Left colon (tissue), 2 donors: ENCODE data around the gene CDC42BPB. TPM values are rescaled to one million over a fixed set of nuclear protein-coding genes. Genes with fewer than 3 reads are reported as not detected.
A peak's percentile ranks its signal among the peaks of the same experiment; 100 is the strongest.

Experiments
- ATAC-seq: fragments of 200-7000 bp; cut with Tn5 transposase; one replicate; pipeline ENCODE4 v1.9.1; 2020; ENCODE audit warnings: mild to moderate bottlenecking, moderate library complexity
- DNase-seq, 2 donors: peaks; one replicate each; pipeline ENCODE4 v3.0.0-alpha.2; 2020
- intact Hi-C, 2 donors: fragments of 100-400 bp; cut with DNase I in 1 of 2; cut with micrococcal nuclease in 1 of 2; formaldehyde crosslinking; loops; one replicate each; pipeline versions ENCODE4 v1.11.2 to v1.14.0; 2022; cut with DNase I, micrococcal nuclease
- total RNA-seq, 2 donors: library from RNA; stranded (reverse); fragmentation: NEBNext Ultra II Directional; extraction: Animal tissue kit (Norgen Biotek cat#: 25700); gene quantifications; one replicate each; pipeline ENCODE4 v1.2.1, GENCODE V29; 2021
- donor health status: DM: no; HTN: no; CAD: no.
- donor health status: DM: yes; HTN: yes; CAD: no.

Gene CDC42BPB
- total RNA-seq, 2 donors from 2014 or later, result 75.5 to 85.2 TPM

- intact Hi-C loops, result no loop called here
- DNase-seq (no peak), ATAC-seq (no peak)
Measured at GRCh38 chr14:103097994-103098957, 40.9 kb upstream of the CDC42BPB start.

- intact Hi-C loops, result no loop called here
- ATAC-seq, result no peak
- no peak for DNase-seq
Measured at GRCh38 chr14:103097244-103097993, 40.1 kb upstream of the CDC42BPB start.

- DNase-seq, result no peak
- ATAC-seq, result no peak
- intact Hi-C loops, result no loop called here
Measured at GRCh38 chr14:103096387-103096786, 39.0 kb upstream of the CDC42BPB start.

- DNase-seq, result no peak
- peak; percentile 57 for ATAC-seq
- intact Hi-C loops, result no loop called here
Measured at GRCh38 chr14:103095210-103095778, 37.9 kb upstream of the CDC42BPB start.

GRCh38 chr14:103094406-103095209 lies 37.3 kb upstream of the CDC42BPB start, which contains the start of gene EXOC3L4:
TSS of gene EXOC3L4 (plus strand) at chr14:103094725. CDS start at chr14:103100220, 5,495 bp downstream.
- DNase-seq, result peak; percentile 58 to 78
- ATAC-seq, result peak; percentile 79
- intact Hi-C loops, result no loop called here

- intact Hi-C loops, result no loop called here
- DNase-seq (no peak), ATAC-seq (no peak)
Measured at GRCh38 chr14:103093856-103094405, 36.6 kb upstream of the CDC42BPB start.

GRCh38 chr14:103091883-103092222 lies 34.5 kb upstream of the CDC42BPB start:
- intact Hi-C loops, result no loop called here
- no peak for ATAC-seq
- DNase-seq, result no peak

- intact Hi-C loops, result no loop called here
- ATAC-seq, result peak; percentile 55
- peak in 1 of 2 donors; percentile 81 for DNase-seq
Measured at GRCh38 chr14:103091041-103091882, 33.9 kb upstream of the CDC42BPB start.

GRCh38 chr14:103090481-103091020 lies 33.2 kb upstream of the CDC42BPB start:
- DNase-seq, result no peak

GRCh38 chr14:103089386-103090335 lies 32.3 kb upstream of the CDC42BPB start:
- intact Hi-C loops, result no loop called here
- DNase-seq (no peak), ATAC-seq (no peak)

More at GRCh38 chr14:103090481-103091020, 33.2 kb upstream of the CDC42BPB start:
- intact Hi-C loops, result no loop called here
- no peak for ATAC-seq

GRCh38 chr14:103088921-103089320 lies 31.6 kb upstream of the CDC42BPB start:
- ATAC-seq (no peak), DNase-seq (no peak)
- intact Hi-C loops, result no loop called here

GRCh38 chr14:103087343-103087835 lies 30.0 kb upstream of the CDC42BPB start:
- intact Hi-C loops, result no loop called here
- ATAC-seq, result no peak
- DNase-seq, result no peak

- intact Hi-C loops, result no loop called here
- DNase-seq (no peak), ATAC-seq (no peak)
Measured at GRCh38 chr14:103086771-103087342, 29.5 kb upstream of the CDC42BPB start.

- ATAC-seq (peak; percentile 9), DNase-seq (no peak)
- intact Hi-C loops, result no loop called here
Measured at GRCh38 chr14:103085106-103086091, 28.1 kb upstream of the CDC42BPB start.
